GM18870 (cell line): ENCODE results near the gene MMD.

Experiments used
- ATAC-seq: cut with Tn5 transposase; IDR thresholded peaks from one replicate; pipeline ENCODE4 v1.9.1; 2021; ENCODE audit warnings: moderate library complexity; ENCODE audit not compliant: unreplicated experiment

MMD gene

DNA sequence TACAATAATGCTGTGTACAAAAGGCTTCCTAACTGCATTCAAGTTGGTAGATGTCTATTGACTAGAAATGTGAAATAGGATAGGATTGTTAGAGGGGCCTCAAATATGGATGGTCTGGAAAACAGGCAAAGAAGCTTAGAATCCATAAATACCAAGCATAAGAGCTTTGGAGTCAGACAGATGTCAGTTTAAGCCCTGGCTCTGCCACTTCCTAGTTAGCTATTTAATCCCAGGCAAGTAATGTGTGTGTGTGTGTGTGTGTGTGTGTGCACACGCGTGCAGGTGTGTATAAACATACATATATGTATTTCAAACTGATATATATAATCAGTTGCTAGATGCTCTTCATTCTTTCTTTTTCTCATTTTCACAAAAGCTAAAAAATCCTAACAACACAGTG, 66.7 kb downstream of the MMD start:
- no peak for ATAC-seq

DNA sequence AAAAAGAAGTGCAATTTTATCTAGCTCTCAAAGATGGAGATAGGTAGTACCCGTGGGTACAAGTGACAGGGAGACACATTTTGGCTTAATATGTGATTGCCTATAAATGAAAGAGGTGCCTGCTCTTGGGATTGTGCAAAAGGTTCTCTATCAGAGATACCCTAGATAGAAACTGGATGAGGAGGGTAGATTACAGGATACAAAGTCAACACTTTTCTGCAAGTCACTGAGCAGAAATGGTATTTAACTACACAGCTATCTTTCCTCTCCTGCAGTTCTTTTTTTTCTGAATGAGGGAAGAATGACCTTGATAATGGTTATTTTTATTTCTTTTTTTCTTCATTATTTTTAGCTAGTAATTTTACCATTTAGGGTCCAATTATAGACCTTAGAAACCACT, 67.6 kb downstream of the MMD start:
- no peak for ATAC-seq

DNA sequence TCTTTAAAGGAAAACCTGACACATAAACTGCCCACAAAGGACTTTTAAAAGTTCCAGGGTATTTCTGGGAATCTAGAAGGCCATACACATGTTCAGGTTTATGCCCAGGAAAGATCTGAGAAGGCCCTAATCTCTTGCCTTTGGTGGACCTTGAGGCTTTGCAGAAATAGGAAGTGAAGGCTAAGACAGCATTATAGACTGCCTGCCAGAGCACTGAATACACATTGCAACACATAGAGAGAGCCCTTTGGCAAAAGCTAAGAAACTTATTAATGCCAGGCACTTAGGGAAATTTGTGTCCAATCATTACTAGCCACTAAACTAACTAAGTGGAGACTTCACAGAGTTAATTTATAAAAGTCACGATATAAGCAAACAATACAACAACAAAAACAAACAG, 70.4 kb downstream of the MMD start:
- no peak for ATAC-seq

DNA sequence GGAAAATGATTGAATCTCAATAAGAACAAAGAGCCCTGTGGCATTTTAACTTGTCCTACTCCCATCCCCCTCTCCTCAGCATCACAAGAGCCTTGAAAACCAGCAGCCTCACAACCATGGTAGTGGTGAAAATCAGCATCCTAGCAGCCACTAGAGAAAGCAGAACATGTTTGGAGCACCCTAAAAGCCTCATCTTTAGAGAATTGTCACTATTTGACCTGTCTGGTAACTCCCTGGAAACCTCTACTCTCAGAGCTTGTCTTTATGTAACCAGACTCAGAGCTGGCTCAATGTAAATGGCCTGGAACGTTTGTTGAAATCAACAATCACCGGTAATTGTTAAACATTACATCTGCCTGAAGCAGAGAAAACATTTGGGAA, 70.8 kb downstream of the MMD start:
- ATAC-seq = no peak

DNA sequence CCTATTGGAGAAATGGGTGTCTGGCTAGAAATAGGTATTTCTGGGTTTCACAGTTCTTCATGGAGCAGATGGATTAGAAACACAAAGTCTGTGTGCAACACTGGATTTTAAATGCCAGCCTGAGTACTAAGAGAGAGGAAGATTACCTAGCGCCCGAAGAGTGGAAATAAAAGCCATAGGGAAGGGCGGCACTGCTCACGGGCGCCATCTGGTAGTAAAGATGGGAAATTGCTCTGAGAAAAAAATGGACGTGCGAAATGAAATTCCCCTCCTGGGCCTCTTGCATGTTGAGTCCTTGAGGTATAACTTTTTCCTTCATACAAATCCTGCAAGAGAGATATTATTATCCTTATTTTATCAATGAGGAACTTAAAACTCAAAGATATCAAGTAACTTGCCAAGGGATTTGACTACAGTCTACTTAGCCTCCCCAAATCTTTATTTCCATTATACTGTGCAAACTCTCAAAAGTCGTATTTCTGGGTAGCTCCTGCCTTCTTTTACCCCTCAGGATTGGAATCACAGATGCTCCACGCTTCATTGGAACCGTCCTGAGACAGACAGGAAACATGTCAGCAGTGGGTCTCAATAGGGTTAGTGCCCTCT, 72.8 kb downstream of the MMD start:
- no peak for ATAC-seq

DNA sequence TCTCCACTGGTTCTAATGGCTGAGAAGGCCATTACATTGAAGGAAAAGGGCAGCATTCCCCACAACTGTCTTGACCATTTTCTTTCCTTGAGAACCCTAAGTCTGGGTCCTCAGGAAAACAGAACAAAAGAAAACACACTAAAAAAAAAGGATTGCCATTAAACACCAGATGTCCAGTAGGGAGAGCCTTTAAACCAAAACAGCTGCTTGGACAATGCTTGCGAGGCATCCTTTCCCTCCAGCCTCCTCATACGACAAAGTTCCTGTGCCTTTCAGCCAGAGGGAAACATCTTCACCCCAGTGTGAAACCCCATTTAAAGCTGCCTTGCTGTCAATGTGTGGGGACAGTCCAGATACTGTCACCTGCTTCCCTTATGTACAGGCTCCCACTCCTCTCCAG, 74.3 kb downstream of the MMD start:
- ATAC-seq = no peak

DNA sequence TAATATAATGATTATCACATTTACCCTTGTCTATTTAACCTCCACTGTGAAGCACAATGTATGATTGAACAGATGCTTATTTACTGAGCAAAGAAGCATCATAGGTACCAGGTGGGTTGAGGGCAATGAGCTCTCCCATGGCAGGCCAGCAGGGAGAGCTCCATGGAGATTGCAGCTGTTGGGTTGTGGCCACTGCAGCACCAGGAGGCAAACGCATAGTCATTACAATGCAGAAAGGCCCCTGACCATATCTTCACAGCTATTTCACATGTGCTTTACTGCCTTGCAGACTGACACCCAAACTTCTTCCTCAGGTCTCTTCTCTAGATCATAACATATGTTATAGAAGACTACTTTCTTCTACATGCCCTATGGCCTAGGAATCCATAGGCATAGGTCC, 75.0 kb downstream of the MMD start:
- no peak for ATAC-seq

DNA sequence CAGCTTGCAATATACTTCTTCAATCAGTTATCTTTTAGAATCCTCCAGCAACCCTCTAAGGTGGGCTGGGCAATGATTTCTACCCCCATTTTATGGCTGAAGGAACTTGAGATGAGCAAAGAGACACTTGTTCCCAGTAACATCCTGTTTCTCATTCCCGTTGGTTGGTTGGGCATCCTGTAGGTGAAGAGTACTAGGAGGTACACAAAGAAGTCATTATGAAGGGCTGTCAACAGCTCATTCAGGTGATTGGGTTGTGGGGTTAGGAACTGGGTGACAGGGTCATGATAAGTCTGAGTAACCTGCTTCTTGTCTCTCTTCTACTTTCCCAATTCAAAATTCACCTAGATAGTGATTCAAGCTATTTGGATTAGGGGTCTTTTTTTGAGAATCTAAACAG, 76.5 kb downstream of the MMD start:
- ATAC-seq = no peak

DNA sequence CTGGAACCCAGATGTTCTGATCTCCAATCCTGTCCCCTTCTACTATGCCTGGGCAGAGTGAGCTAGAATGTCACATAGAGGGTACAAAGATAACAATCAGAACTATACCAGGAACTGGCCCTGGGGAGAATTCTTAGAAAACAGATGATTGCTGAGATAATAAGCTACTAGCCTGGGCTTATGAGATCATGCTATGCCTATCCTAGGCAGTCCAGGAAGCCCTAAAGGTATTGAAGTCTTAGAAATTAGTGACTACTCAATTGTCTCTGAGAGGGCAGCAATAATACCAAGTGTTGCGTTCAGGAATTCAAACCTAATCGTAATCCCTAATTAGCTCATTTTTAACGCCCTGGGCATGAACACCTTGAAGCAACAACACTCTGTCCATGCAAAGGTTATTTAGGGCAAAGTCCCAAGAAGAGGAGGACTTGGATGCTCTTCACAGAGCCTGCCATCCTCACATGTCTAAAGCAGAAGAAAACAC, 77.1 kb downstream of the MMD start:
- ATAC-seq = no peak

DNA sequence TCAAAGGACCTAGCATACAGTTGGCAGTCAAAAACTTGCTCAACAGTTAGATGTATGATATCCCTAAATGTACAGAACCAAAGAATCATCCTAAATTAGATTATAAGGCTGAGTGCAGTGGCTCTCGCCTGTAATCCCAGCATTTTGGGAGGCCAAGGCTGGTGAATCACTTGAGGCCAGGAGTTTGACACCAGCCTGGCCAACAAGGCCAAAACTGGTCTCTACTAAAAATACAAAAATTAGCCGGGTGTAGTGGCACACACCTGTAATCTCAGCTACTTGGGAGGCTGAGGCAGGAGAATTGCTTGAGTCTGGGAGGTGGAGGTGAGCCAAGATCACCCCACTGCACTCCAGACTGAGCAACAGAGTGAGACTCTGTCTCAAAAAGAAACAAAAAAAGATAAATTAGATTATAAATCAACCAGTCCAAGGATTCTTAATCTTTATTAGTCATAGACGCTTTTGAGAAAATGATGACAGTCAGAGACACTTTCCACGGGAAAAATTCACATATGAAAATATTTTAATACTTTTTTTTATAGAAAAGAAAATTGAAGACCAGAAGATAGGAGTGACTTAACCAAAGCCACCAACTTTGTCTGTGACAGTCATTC, 77.6 kb downstream of the MMD start:
- ATAC-seq = no peak

DNA sequence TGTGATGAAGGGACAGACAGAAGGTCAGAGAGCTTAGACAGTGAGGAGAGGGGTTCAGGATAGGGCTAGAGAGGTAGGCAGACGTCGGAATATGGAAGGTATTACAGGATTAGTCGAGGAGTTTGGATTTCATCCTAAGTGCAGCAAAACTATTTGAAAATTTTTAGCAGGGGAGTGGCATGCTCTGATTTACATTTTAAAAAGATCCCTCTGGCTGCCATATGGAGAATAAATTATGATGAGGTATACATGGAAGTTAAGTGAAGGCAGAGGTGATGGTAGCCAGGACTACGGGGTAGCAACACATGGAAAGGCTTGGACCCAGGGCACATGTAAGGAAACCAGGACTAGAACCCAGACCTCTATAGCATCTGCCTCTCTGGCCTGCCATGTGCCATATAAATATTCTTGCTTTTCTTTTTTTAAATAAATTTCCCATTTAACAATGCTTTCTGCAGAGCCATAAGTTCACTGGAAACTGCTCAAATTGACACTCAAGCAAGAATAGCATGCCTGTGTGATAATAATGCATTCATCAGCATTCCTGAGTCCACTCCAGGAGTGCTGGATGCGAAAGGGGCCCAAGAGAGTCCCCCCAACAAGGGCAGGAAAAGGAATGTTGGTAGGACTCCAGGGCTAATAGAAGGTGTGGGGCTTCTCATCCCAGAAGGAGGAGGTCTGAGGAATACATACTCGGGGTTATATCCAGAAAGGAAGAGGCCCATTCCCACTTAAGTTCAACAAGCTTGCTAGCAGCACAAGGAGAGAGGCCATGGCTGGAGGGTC, 78.6 kb downstream of the MMD start:
- no peak for ATAC-seq
